Astrocyte of the spinal cord (primary cell): ENCODE measurements around the gene SRGAP2C.
"Not testable (repeated sequence)": the region's sequence is repeated elsewhere in the genome, so short reads cannot be mapped to it uniquely, and the experiment has no call there.

ENCODE experiments used
- DNase-seq: peaks from one replicate; pipeline ENCODE4 v3.0.0; 2011; ENCODE audit warnings: low read depth, low spot score
- H3K4me3 ChIP-seq: 2 replicates; pipeline ENCODE4 v1.5.1; 2011; ENCODE audit warnings: low read depth, mild to moderate bottlenecking, low read length, moderate library complexity
- in situ Hi-C: cut with HindIII; loops from 2 replicates; pipeline ENCODE4 v1.10.0; 2017; ENCODE audit warnings: low sequenced_read_pairs

The SRGAP2C gene

GRCh38 chr1:121210778-121211177 lies 26.0 kb downstream of the SRGAP2C start:
- H3K4me3 ChIP-seq, in situ Hi-C loops, DNase-seq: not testable (repeated sequence)

- H3K4me3 ChIP-seq, DNase-seq, in situ Hi-C loops: not testable (repeated sequence)
These were observed 28.7 kb downstream of the SRGAP2C start for GRCh38 chr1:121213491-121213890.

GRCh38 chr1:121214544-121215156 lies 29.9 kb downstream of the SRGAP2C start:
- DNase-seq, in situ Hi-C loops, H3K4me3 ChIP-seq: not testable (repeated sequence)

DNA sequence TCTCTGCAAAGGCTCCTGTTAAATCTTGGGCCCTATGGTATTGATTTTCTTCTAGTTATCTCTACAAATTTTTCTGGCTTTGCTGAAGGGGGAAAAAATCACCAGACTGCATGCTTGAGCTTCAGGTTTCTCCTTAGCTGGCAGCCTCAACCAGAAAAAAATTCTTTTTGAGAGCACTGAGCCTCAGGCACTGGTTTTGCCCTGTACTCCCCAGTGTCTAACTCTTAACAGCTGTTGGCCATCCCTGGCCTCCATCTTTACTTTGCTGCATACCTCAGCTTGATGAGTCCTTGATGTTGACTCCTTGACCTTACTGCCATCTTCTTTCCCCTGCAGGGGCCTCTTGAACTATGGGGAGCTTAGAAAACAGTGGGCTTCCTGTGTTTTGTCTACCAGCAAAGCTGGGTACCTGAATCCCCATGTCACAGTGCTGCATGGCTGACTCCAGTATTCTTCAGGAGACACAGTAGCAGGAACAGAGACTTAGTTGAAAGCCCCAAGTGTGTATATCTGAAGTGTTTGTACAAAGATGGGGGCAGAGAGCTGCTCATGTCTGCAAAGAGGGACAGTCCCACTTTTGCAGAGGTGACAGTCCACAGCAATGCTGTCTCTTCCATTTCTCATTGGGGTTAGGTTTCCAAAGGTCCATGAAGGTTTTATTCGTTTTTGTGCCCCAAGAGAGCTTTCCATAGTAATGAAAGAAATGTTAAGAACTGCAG lies 31.1 kb downstream of the SRGAP2C start:
- H3K4me3 ChIP-seq, in situ Hi-C loops, DNase-seq: not testable (repeated sequence)

DNA sequence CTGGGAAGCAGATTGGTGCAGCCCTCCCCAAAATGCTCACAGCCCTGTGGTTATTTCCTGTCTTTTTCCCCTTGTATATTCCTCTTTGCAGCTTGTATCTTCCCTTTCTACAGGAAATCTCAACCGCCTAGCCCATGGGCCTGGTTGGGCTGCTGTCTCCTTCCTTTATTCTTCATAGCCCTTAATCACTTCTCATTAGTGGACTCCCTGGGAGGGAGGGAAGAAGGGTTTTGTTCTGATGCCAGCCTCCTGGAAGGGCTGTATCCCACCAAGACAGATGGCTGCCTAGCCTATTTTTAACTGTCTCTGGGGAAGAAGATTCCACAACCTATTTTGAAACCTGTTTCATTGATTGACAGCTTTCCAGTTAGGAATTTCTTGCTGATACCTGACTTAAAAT lies 31.9 kb downstream of the SRGAP2C start:
- in situ Hi-C loops, H3K4me3 ChIP-seq, DNase-seq: not testable (repeated sequence)

DNA sequence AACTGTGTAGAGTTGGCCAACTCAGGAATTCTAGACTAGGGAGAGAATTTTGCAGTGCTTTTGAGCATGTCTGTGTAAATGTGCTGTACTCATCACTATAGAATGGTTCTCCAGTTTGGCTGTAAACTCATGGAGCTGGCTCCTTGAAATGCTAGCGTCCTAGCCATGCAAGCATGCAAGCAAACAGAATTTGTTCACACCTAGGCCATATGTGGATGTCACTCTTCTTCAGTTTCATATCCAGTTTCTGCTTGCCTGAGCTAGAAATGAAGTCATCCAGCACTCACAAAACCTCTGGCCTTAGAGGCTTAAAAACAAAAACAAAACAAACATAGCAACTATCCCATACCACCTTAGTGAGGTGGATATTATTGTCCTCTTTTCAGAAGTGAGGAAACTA lies 37.0 kb downstream of the SRGAP2C start:
- in situ Hi-C loops, H3K4me3 ChIP-seq: not testable (repeated sequence)
- DNase-seq, result peak; percentile 0

GRCh38 chr1:121224714-121225113 lies 39.9 kb downstream of the SRGAP2C start:
- H3K4me3 ChIP-seq, DNase-seq, in situ Hi-C loops: not testable (repeated sequence)

- DNase-seq, in situ Hi-C loops, H3K4me3 ChIP-seq: not testable (repeated sequence)
These were observed 41.6 kb downstream of the SRGAP2C start for GRCh38 chr1:121226295-121226904.

DNA sequence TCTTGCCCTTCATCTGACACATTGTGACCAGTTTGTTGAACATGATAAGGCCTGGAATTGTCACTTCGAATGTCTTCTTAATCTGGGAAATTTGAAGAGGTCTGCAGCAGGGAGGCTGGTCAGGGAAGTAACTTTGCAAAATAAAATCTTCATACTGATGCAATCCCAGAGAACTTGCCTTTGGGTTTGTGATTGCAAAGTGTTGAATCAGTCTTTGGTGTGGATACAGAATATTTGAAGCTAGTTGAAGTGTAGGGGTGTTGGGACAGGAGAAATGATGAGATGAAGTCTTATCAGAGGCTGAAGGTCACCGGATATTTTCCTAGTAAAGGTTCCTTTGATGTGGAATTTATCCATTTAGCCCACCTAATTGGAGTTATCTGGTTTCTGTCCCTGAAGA lies 42.1 kb downstream of the SRGAP2C start:
- H3K4me3 ChIP-seq, DNase-seq, in situ Hi-C loops: not testable (repeated sequence)

DNA sequence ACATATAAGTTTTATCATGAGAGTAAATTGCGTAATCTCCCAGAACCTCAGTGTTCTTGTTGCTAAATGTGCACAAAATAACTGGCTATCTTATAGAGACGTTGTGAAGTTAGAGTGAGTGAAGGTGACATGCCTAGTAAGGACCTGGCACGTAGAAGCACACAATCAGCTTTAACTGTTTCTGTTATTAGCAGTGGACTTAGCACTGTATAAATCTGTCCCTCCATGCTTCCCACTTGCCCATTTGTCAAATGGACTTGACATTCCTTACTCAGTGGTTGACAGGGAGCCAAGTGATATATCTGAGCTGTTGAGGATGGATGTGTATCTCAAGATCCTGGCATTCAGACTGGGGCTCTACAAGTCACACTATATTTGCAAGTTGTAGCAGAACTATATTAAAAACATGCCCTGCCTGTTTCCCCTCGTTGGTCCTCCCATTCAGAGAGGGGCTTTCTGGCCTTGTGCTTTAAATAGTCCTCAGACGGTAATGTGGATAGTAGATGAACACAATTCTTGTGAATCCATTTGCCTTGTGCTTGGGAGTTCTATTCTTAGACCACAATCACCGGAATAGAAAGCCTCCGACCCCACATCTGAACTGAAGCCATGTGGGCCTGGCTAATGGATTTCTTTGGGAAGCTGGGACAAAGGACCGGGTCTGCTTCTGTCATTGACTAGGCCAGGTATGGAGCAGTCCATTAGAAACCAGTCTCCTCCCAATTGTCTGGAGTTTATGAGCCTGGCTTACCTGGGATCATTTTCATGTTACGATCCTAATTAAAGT lies 43.0 kb downstream of the SRGAP2C start:
- in situ Hi-C loops, DNase-seq, H3K4me3 ChIP-seq: not testable (repeated sequence)

DNA sequence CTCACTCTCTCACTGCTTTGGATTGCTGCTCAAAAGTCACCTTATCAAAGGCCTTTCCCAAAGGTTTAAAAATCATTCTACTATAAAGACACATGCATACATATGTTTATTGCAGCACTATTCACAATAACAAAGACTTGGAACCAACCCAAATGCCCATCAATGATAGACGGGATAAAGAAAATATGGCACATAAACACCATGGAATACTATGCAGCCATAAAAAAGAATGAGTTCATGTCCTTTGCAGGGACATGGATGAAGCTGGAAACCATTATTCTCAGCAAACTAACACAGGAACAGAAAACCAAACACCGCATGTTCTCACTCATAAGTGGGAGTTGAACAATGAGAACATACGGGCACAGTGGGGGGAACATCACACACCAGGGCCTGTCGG lies 45.9 kb downstream of the SRGAP2C start:
- H3K4me3 ChIP-seq, in situ Hi-C loops: not testable (repeated sequence)

DNA sequence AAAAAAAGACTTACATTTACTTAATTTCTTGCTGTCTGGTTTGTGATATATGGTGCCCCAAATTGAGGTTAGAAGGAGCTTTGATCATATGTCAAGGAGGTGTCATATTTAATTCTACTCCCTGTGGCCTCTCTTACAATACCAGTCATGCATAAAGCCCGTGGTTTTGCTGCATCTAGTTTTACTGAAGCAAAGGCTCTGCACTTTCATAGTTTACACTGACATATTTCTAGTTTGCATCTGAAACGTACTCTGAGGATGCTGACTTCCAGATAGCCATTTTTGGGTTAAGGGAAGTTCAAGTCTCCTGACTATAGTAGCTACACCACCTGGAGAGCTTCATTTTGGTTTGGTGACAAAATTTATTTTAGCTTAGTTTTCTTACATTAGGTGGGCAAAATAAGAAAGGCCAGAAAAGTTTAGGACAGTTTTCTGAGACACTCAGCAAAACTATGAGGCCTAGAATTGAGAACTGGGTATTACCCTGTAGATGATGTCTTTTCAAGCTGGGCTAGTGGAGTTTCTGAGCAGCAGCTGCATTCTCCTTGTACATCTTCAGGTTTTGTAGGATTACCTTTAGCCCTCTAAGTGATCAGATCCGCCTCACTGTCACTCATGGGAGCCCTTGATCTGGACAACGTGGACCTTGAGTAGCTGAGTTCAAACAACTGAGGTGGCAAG lies 47.8 kb downstream of the SRGAP2C start:
- H3K4me3 ChIP-seq, in situ Hi-C loops, DNase-seq: not testable (repeated sequence)

More for the DNA sequence above, 45.9 kb downstream of the SRGAP2C start:
- DNase-seq, result not testable (repeated sequence)

GRCh38 chr1:121234090-121234759 lies 49.5 kb downstream of the SRGAP2C start:
- H3K4me3 ChIP-seq, DNase-seq, in situ Hi-C loops: not testable (repeated sequence)

DNA sequence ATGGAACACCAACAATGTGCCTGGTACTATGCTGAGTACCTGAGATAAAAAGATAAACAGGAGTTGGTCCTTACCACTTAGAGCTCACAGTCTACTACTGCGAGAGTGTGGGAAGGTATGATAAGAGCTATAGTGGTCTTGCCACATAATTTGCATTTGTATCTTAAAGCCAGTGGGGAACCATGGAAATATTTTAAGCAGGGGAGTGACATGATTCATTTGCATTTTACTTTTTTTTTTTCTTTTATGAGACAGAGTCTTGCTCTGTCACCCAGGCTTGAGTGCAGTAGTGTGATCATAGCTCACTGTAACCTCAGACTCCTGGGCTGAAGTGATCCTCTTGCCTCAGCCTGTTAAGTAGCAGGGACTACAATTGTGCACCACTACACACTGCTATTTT lies 53.6 kb downstream of the SRGAP2C start:
- in situ Hi-C loops, DNase-seq, H3K4me3 ChIP-seq: not testable (repeated sequence)

DNA sequence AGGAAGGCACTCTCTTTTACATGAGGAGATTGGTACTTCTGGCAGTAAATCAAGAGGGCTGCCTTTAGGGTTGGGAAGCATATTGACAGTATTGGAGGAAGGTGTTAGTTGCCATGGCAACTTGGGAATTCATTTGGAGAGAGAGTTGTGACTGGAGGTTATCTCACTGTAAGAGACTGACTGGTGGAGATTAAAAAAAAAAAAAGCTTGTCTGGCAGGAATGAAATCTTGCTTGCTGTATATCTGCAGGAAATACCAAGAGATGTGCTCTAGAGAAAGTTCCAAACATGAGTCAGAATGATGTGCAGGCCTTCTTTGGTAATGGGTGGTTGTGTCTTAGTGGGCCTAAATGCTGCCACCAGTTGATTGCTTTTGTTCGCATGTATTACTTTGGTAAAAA lies 59.1 kb downstream of the SRGAP2C start:
- in situ Hi-C loops, DNase-seq, H3K4me3 ChIP-seq: not testable (repeated sequence)

DNA sequence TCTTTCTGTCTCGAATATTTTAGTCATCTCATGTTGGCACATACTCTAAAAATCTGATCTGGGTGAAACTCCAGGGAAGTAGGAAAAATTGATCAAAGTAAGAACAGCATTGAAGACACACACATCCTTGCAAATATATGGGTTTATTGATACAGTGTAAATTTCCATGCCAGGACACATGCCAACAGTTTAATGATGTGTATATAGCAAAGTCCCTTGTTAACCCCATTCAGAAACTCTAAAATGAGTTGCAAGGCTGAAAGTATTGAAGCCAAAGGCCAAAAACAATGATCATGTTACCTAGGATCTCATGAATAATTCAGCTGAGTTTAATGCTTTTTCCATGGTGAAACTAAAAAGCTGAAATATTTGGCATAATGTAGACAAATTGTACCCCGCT lies 61.6 kb downstream of the SRGAP2C start:
- DNase-seq, in situ Hi-C loops: not testable (repeated sequence)

More for the DNA sequence above, 61.6 kb downstream of the SRGAP2C start:
- H3K4me3 ChIP-seq, result not testable (repeated sequence)
